GM19372 (cell line): ENCODE results near the gene NBPF20.
"Not testable (repeated sequence)": the region's sequence is repeated elsewhere in the genome, so short reads cannot be mapped to it uniquely, and the experiment has no call there.

Source experiments
- ATAC-seq: cut with Tn5 transposase; IDR thresholded peaks from one replicate; pipeline ENCODE4 v1.9.1; 2021; ENCODE audit warnings: mild to moderate bottlenecking, low read depth, moderate library complexity; ENCODE audit not compliant: unreplicated experiment

Gene NBPF20

GRCh38 chr1:145429329-145429728, 3.9 kb upstream of the NBPF20 start:
- ATAC-seq: not testable (repeated sequence)

- ATAC-seq: peak; percentile 65
Observed at GRCh38 chr1:145424612-145425435, 579 bp downstream of the NBPF20 start.

DNA sequence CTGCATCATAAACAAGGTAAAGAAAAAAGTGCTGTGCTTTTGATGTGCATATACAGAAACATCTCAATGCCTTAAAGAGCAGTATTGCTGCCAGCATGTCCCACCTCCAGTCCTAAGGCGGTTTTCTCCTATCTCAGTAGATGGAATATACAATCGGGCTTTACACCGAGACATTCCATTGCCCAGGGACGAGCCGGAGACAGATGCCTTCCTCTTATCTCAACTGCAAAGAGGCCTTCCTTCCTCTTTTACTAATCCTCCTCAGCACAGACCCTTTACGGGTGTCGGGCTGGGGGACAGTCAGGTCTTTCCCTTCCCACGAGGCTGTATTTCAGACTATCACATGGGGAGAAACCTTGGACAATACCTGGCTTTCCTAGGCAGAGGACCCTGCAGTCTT, 10.3 kb downstream of the NBPF20 start:
- ATAC-seq: not testable (repeated sequence)

GRCh38 chr1:145407266-145407665, 18.1 kb downstream of the NBPF20 start:
- not testable (repeated sequence) for ATAC-seq

DNA sequence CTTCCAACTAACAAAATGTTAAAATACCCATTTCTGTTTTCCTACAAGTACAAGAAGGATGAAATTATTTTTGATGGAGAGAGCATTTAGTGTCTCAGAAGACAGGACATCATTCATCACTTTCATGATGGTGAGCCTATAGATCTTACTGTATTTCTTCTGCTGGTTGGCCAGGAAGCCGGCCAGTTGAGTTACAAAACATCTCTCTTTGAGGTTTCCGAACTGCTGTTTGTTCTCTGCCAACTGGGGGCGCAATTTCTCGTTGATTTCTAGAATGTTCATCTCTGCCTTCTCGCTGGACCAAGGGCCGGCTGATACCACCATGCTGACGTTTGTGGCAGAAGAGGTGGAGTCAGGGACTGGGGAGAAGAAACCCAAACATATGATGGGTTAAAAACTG, 20.5 kb downstream of the NBPF20 start:
- not testable (repeated sequence) for ATAC-seq

GRCh38 chr1:145400701-145401100, 24.7 kb downstream of the NBPF20 start:
- ATAC-seq: not testable (repeated sequence)
